SK-N-MC (cell line): ENCODE results near the gene PPP2R2C.

Experiments used
- EZH2 ChIP-seq: fragments of 200-600 bp; sonication (generic); IDR thresholded peaks from one replicate; pipeline ENCODE4 v1.6.1; 2017; ENCODE audit warnings: antibody characterized with exemption
- FOXP2 ChIP-seq: optimal IDR thresholded peaks from 2 replicates; pipeline ENCODE3; 2011; ENCODE audit warnings: mild to moderate bottlenecking, moderate library complexity; ENCODE audit not compliant: insufficient read depth; ENCODE audit errors: extremely low read length, control extremely low read depth
- POLR2AphosphoS5 ChIP-seq: IDR thresholded peaks from 2 replicates; pipeline ENCODE4 v1.6.1; 2012; ENCODE audit warnings: mild to moderate bottlenecking, low read depth, low read length, borderline replicate concordance

DNA sequence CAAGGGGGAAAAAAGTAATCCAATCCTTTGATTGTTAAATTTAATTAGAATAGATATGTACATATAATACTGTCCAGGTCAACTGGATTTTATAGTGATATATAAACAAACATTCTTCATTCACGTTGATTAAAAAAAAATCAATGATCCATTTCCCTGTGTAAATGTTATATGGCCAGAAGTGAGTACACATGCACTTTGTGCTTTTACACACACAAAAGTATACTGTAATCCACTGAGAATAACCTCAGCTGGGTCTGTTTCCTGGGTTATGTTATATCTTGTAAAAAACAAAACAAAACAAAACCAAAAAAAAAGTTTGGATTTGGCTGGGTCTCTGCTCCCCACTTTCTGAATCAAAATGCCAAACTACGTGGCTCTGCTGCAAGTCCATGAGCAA is 151.1 kb downstream of the PPP2R2C start:
- TF ChIP-seq POLR2AphosphoS5: no peak
- TF ChIP-seq EZH2: no peak
- TF ChIP-seq FOXP2: no peak
